H9 (cell line): Measurements from ENCODE around the gene SHH. TPM values are rescaled to one million over a fixed set of nuclear protein-coding genes. Genes with fewer than 3 reads are reported as not detected.

Source experiments
- DNase-seq: peaks from one replicate; pipeline ENCODE4 v3.0.0-alpha.2; 2017
- H2AFZ ChIP-seq: one replicate; pipeline ENCODE4 v1.6.1; 2013; ENCODE audit warnings: mild to moderate bottlenecking, low read length, control low read depth, moderate library complexity
- H2AK5ac ChIP-seq: 2 replicates; pipeline ENCODE4 v1.6.1; 2013; ENCODE audit warnings: low read length, control low read depth, mixed read lengths; ENCODE audit not compliant: insufficient read length
- H2BK120ac ChIP-seq: one replicate; pipeline ENCODE4 v1.6.1; 2013; ENCODE audit warnings: low read depth, mild to moderate bottlenecking, low read length, control low read depth, inconsistent platforms; ENCODE audit not compliant: poor library complexity, severe bottlenecking
- H2BK12ac ChIP-seq: 2 replicates; pipeline ENCODE4 v1.6.1; 2013; ENCODE audit warnings: low read length, control low read depth, mixed read lengths, low read depth; ENCODE audit not compliant: insufficient read length
- H2BK15ac ChIP-seq: 2 replicates; pipeline ENCODE4 v1.6.1; 2013; ENCODE audit warnings: low read depth, low read length, control low read depth
- H2BK20ac ChIP-seq: one replicate; pipeline ENCODE4 v1.6.1; 2013; ENCODE audit warnings: low read depth, mild to moderate bottlenecking, low read length, control low read depth, inconsistent platforms; ENCODE audit not compliant: poor library complexity, severe bottlenecking
- H2BK5ac ChIP-seq: 2 replicates; pipeline ENCODE4 v1.6.1; 2013; ENCODE audit warnings: low read length, control low read depth, mixed read lengths; ENCODE audit not compliant: insufficient read length
- H3K14ac ChIP-seq: 2 replicates; pipeline ENCODE4 v1.6.1; 2013; ENCODE audit warnings: low read length, control low read depth; ENCODE audit not compliant: insufficient read depth
- H3K18ac ChIP-seq: 2 replicates; pipeline ENCODE4 v1.6.1; 2013; ENCODE audit warnings: low read depth, mild to moderate bottlenecking, mixed read lengths, low read length, control low read depth; ENCODE audit not compliant: insufficient read length
- H3K23ac ChIP-seq: 2 replicates; pipeline ENCODE4 v1.6.1; 2013; ENCODE audit warnings: low read length, control low read depth, mixed read lengths, low read depth; ENCODE audit not compliant: insufficient read length
- H3K23me2 ChIP-seq: 2 replicates; pipeline ENCODE4 v1.6.1; 2013; ENCODE audit warnings: low read depth, mild to moderate bottlenecking, mixed read lengths, low read length, control low read depth; ENCODE audit not compliant: insufficient read length, poor library complexity, severe bottlenecking
- H3K27ac ChIP-seq: 2 replicates; pipeline ENCODE4 v1.5.1; 2013; ENCODE audit warnings: low read length, control low read depth, mixed read lengths, low read depth; ENCODE audit not compliant: insufficient read length
- H3K27me3 ChIP-seq: 2 replicates; pipeline ENCODE4 v1.6.1; 2013; ENCODE audit warnings: low read length, control low read depth, inconsistent platforms; ENCODE audit not compliant: insufficient read depth
- H3K4ac ChIP-seq: 2 replicates; pipeline ENCODE4 v1.6.1; 2013; ENCODE audit warnings: low read depth, mild to moderate bottlenecking, control low read depth, inconsistent platforms, low read length, moderate library complexity
- H3K4me1 ChIP-seq: 2 replicates; pipeline ENCODE4 v1.6.1; 2013; ENCODE audit warnings: low read length, control low read depth, inconsistent platforms; ENCODE audit not compliant: insufficient read depth
- H3K4me2 ChIP-seq: 2 replicates; pipeline ENCODE4 v1.6.1; 2013; ENCODE audit warnings: low read length, control low read depth, mixed read lengths; ENCODE audit not compliant: insufficient read length, insufficient read depth
- H3K56ac ChIP-seq: 2 replicates; pipeline ENCODE4 v1.6.1; 2013; ENCODE audit warnings: low read depth, mild to moderate bottlenecking, mixed read lengths, low read length, control low read depth; ENCODE audit not compliant: insufficient read length
- H3K79me1 ChIP-seq: 2 replicates; pipeline ENCODE4 v1.6.1; 2013; ENCODE audit warnings: low read depth, mild to moderate bottlenecking, moderate library complexity, low read length, control low read depth, inconsistent platforms; ENCODE audit not compliant: insufficient read depth, poor library complexity, severe bottlenecking
- H3K79me2 ChIP-seq: 2 replicates; pipeline ENCODE4 v1.6.1; 2013; ENCODE audit warnings: low read length, control low read depth, inconsistent platforms; ENCODE audit not compliant: insufficient read depth
- H3K9ac ChIP-seq: 2 replicates; pipeline ENCODE4 v1.6.1; 2013; ENCODE audit warnings: low read length, control low read depth, mixed read lengths; ENCODE audit not compliant: insufficient read length; ENCODE audit errors: extremely low read depth
- H3K9me3 ChIP-seq: one replicate; pipeline ENCODE4 v1.6.1; 2013; ENCODE audit warnings: low read depth, low read length, inconsistent platforms; ENCODE audit not compliant: control insufficient read depth
- H3T11ph ChIP-seq: one replicate; pipeline ENCODE4 v1.6.1; 2013; ENCODE audit warnings: mild to moderate bottlenecking, low read length, control low read depth, inconsistent platforms
- H4K20me1 ChIP-seq: one replicate; pipeline ENCODE4 v1.6.1; 2013; ENCODE audit not compliant: control insufficient read depth, insufficient read length, insufficient read depth
- H4K5ac ChIP-seq: 2 replicates; pipeline ENCODE4 v1.6.1; 2013; ENCODE audit warnings: low read depth, mild to moderate bottlenecking, mixed read lengths, low read length, control low read depth; ENCODE audit not compliant: insufficient read length
- H4K8ac ChIP-seq: replicated peaks from 2 replicates; pipeline ENCODE4 v1.6.1; 2013; ENCODE audit warnings: low read length, control low read depth, mixed read lengths, low read depth; ENCODE audit not compliant: insufficient read length
- H4K91ac ChIP-seq: 2 replicates; pipeline ENCODE4 v1.6.1; 2013; ENCODE audit warnings: low read depth, mild to moderate bottlenecking, moderate library complexity, mixed read lengths, low read length, control low read depth; ENCODE audit not compliant: insufficient read length
- H3K27ac Mint-ChIP-seq, 3 experiments: 2 replicates in 2 of 3; 3 replicates in 1 of 3; pipeline ENCODE4 v1.8.0; 2020 to 2021; ENCODE audit warnings: mixed read lengths in 3 of 3, mild to moderate bottlenecking in 1 of 3, moderate library complexity in 1 of 3
- H3K27me3 Mint-ChIP-seq: 2 replicates; pipeline ENCODE4 v1.8.0; 2021; ENCODE audit warnings: low read depth, mild to moderate bottlenecking, moderate library complexity, mixed read lengths
- H3K36me3 Mint-ChIP-seq, 3 experiments: 2 replicates in 2 of 3; 3 replicates in 1 of 3; pipeline ENCODE4 v1.8.0; 2020 to 2021; ENCODE audit warnings: low read depth in 3 of 3, mixed read lengths in 3 of 3; ENCODE audit not compliant: insufficient read depth in 1 of 3
- H3K4me1 Mint-ChIP-seq, 2 experiments: 2 replicates each; pipeline ENCODE4 v1.8.0; 2020; ENCODE audit warnings: mixed read lengths in 2 of 2
- H3K4me3 Mint-ChIP-seq, 2 experiments: 2 replicates in 1 of 2; 3 replicates in 1 of 2; pipeline ENCODE4 v1.8.0; 2020 to 2021; ENCODE audit warnings: mild to moderate bottlenecking in 2 of 2, mixed read lengths in 2 of 2, moderate library complexity in 1 of 2
- H3K9me3 Mint-ChIP-seq, 2 experiments: 2 replicates in 1 of 2; 3 replicates in 1 of 2; pipeline ENCODE4 v1.8.0; 2020; ENCODE audit warnings: mild to moderate bottlenecking in 2 of 2, mixed read lengths in 2 of 2, moderate library complexity in 1 of 2
- CTCF ChIP-seq: fragments of 200-600 bp; sonication (generic); conservative IDR thresholded peaks from 3 replicates; pipeline ENCODE4 v1.8.0; 2021; ENCODE audit warnings: antibody characterized with exemption, mild to moderate bottlenecking
- WGBS: extraction: QIAGEN DNeasy Blood & Tissue Kit; methylation state at CpG from one replicate; pipeline ENCODE4 v1.1.7; 2013; ENCODE audit warnings: missing lambda C conversion rate, low lambda C conversion rate, mixed read lengths; ENCODE audit not compliant: insufficient read length; ENCODE audit errors: extremely low coverage; 5-methylcytosine and 5-hydroxymethylcytosine counted together
- total RNA-seq: library from RNA; stranded (reverse); gene quantifications from 2 replicates; pipeline ENCODE4 v1.2.1, GENCODE V29; 2021

SHH gene
- total RNA-seq, 1 experiment from 2014 or later: 0.07 TPM

DNA sequence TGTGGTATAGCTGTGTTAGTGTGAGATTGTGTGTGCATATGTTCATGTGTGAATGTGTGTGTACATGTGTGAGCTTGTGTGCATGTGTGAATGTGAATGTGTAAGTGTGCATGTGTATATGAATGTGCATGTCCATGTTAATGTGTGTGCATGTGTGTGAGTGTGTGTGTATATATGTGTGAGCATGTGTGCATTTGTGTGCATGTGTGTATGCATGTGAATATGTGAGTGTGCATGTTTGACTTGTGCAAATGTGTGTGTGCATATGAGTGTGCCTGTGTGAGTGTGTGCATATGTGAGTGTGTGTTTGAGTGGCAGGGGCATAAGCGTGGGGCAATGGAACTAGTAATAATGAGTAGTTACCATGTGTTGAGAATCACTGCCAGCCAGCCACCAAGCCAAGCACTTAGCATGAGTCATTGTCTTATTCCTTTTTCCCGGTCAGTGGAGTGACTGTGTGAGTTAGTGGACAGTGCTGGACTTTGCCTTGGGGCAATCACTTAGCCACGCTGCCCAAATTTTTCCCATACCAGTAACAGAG, 46.3 kb upstream of the SHH start:
- H2AFZ ChIP-seq: no peak overlapping the region
- no peak overlapping the region for H3K14ac ChIP-seq
- no peak overlapping the region for H3K4me3 Mint-ChIP-seq
- no peaks in the 10 kb centered on the region for H3K9me3 Mint-ChIP-seq
- no CpG with 5 or more reads among the region's 3 CpGs for WGBS
- H3T11ph ChIP-seq: no peak overlapping the region
- H3K4me2 ChIP-seq: no peak overlapping the region
- no peak overlapping the region for H3K9ac ChIP-seq
- H3K18ac ChIP-seq: no peak overlapping the region
- no peaks in the 10 kb centered on the region for H3K27me3 ChIP-seq
- H2BK12ac ChIP-seq: no peak overlapping the region
- H3K27ac Mint-ChIP-seq: no peak overlapping the region
- H4K5ac ChIP-seq: no peak overlapping the region
- H2BK5ac ChIP-seq: no peak overlapping the region
- no peak overlapping the region for H3K23ac ChIP-seq
- no peaks in the 10 kb centered on the region for H3K9me3 ChIP-seq
- no peaks in the 10 kb centered on the region for H3K79me2 ChIP-seq
- H3K79me1 ChIP-seq: no peaks in the 10 kb centered on the region
- no peak overlapping the region for H3K4ac ChIP-seq
- no peak overlapping the region for H2BK15ac ChIP-seq
- TF ChIP-seq CTCF: no peak
- H4K91ac ChIP-seq: no peak overlapping the region
- no peak overlapping the region for H3K56ac ChIP-seq
- H3K27me3 Mint-ChIP-seq: peaks cover 5% of the 10 kb centered on the region
- no peak overlapping the region for H2BK20ac ChIP-seq
- no peak overlapping the region for H2AK5ac ChIP-seq
- no peak overlapping the region for H3K27ac ChIP-seq
- no peak for DNase-seq
- no peaks in the 10 kb centered on the region; a peak in 1 of 4 replicates for H3K4me1 Mint-ChIP-seq
- H4K20me1 ChIP-seq: no peaks in the 10 kb centered on the region
- H2BK120ac ChIP-seq: no peak overlapping the region
- no peaks in the 10 kb centered on the region for H3K4me1 ChIP-seq
- H3K23me2 ChIP-seq: no peaks in the 10 kb centered on the region
- no peaks in the 10 kb centered on the region for H3K36me3 Mint-ChIP-seq
- no peak overlapping the region for H4K8ac ChIP-seq
